HG02973 (cell line): ENCODE data around the gene ADRB1.

Experiments
- ATAC-seq: cut with Tn5 transposase; IDR thresholded peaks from one replicate; pipeline ENCODE4 v1.9.1; 2021; ENCODE audit warnings: moderate library complexity; ENCODE audit not compliant: unreplicated experiment

The ADRB1 gene

DNA sequence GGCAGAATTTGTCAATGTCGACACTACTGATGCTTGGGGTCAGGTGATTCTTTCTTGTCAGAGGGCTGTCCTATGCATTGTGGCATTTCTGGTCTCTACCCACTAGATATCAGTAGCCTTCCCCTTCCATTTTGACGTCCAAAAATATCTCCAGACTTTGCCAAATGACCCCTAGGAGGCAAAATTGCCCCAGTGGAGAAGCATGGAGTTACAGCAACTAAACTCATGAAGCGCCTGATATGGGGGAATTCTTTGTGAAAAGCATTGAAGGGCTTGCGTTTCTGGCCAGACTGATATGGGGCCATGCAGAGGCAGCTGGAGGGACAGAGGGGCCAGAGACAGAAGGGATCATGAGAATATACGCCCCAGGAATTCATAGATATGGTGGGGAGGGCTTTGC, 43.6 kb downstream of the ADRB1 start:
- ATAC-seq: no peak

DNA sequence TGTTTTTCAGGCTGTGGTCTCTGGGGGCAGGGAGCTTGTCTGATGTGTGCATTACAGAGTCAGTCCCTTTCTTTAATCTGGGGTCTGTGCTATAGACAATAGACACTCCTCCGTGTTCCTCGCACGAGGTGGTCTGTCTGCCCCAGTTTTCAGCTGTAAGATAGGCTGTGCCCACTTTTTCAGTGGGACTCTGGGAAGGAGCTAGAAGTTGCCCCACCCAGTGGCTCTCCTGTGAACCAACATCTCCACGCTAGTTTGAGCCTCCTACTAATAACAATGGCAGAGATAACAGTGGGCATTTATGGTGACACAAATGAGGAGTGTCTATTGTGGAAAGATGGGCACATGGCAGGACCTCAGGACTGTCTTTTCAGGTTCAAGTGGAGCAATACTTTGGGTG, 44.0 kb downstream of the ADRB1 start:
- ATAC-seq: no peak

DNA sequence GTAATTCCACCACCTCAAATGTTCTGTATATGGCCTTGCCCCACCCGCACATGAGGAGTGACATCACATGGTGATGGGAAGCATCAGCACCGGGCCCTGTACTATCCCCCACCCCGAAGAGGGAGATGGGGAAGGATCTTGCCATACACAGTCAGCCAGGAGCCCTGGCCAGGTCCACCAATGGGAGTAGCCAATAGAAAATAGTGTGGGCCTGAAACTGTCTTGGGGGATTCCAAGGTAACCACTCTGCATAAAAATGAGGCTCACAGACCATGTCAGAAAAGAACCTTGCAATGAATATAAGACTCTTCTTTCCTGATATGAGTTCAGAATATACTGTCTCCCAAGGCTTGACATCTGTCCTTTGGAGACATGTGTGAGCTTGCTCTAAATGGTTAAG, 51.1 kb downstream of the ADRB1 start:
- no peak for ATAC-seq

DNA sequence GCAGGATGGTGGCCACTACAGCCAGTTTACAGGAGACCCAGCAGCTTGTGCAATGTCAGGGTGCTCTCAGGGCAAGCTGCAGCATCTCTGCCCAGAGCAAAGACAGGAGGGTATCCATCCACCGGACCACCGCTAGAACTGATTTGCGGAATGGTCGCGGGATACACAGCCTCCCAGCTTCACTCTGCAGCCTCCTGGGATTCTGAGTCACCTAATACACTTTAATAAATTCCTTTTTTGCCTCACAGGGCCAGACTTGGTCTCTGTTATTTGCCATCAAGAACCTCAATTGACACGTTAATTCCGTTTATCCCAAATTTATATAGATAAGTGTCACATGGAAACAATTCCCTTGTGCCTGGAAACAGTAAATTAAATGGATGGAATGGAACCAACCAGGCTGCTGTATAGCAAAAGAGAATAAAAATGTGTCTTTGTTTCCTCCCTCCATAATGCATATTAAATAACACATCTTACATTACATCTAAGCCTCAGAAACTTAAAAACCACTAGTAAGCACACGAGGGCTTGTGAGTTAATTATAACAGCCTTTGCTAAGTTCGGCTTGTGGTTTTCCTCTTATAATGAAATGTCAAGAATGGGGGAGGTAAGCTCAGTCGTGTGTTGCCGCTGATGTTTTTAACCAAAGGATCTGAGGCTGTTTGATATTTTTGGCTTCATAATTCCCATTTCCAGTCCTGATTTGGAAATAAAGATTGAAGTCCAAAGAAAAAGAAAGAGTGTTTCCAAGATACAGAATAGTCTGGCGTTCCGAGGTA, 52.1 kb downstream of the ADRB1 start:
- no peak for ATAC-seq
